Right cardiac atrium (tissue), 5 donors: ENCODE measurements around the gene DNAJB13. TPM values are rescaled to one million over a fixed set of nuclear protein-coding genes. Genes with fewer than 3 reads are reported as not detected.

Experiments
- ATAC-seq, 2 donors: fragments of 200-7000 bp; cut with Tn5 transposase; one replicate each; pipeline versions ENCODE4 v1.8.0 to v1.9.1; 2020; ENCODE audit warnings: moderate library complexity in 2 of 2, mild to moderate bottlenecking in 1 of 2
- DNase-seq, 3 donors: peaks; one replicate each; pipeline ENCODE4 v3.0.0-alpha.2; 2020
- H3K27ac ChIP-seq: one replicate; pipeline ENCODE4 v1.5.1; 2013; ENCODE audit warnings: mild to moderate bottlenecking, low read length, control low read depth, moderate library complexity
- H3K27me3 ChIP-seq: one replicate; pipeline ENCODE4 v1.6.1; 2013; ENCODE audit not compliant: control insufficient read depth, insufficient read depth
- H3K4me1 ChIP-seq: one replicate; pipeline ENCODE4 v1.6.1; 2013; ENCODE audit warnings: low read length; ENCODE audit not compliant: control insufficient read depth, insufficient read depth
- H3K4me3 ChIP-seq: one replicate; pipeline ENCODE4 v1.5.1; 2013; ENCODE audit warnings: low read length, control low read depth
- H3K9me3 ChIP-seq: one replicate; pipeline ENCODE4 v1.6.1; 2013; ENCODE audit warnings: low read length; ENCODE audit not compliant: control insufficient read depth
- WGBS: extraction: QIAGEN DNeasy Blood & Tissue Kit; methylation state at CpG from one replicate; pipeline ENCODE4 v1.1.7; 2013; 5-methylcytosine and 5-hydroxymethylcytosine counted together
- intact Hi-C, 4 donors: fragments of 100-400 bp; cut with DNase I; formaldehyde crosslinking; loops; one replicate each; pipeline versions ENCODE4 v1.11.0 to v1.14.0; 2022 to 2023
- polyA plus RNA-seq: library from polyadenylated mRNA; stranded (reverse); fragments of 200-250 nt; gene quantifications from one replicate; pipeline ENCODE4 v1.2.3, GENCODE V29; 2013
- total RNA-seq, 4 donors: library from RNA; stranded (reverse); fragmentation: NEBNext Ultra II Directional; extraction: Animal tissue kit (Norgen Biotek cat#: 25700); gene quantifications; one replicate each; pipeline ENCODE4 v1.2.1, GENCODE V29; 2021
- donor health status: healthy with polysubstance abuse.
- donor health status: DM: no; HTN: yes; CAD: no.
- donor health status: DM: no; HTN: no; CAD: no.
- donor health status: DM: no; HTN: yes; CAD: no; lungs with severe emphysema.
- donor health status: DM: yes; HTN: yes; CAD: no.

The DNAJB13 gene
- total and polyA plus RNA-seq, 5 donors = 0.26 TPM; not detected in 4

- Histone ChIP-seq H3K27ac (no peak overlapping the region), H3K27me3 (no peaks in the 10 kb centered on the region), H3K9me3 (no peaks in the 10 kb centered on the region), H3K4me3 (no peak overlapping the region), H3K4me1 (no peaks in the 10 kb centered on the region)
- intact Hi-C loops = no loop called here
- DNase-seq (no peak), ATAC-seq (no peak)
- WGBS = 83% methylated on average over 7 of the region's 7 CpGs
These were observed 971 bp downstream of the DNAJB13 start for GRCh38 chr11:73951797-73952196.

GRCh38 chr11:73956876-73957653 is 6.2 kb downstream of the DNAJB13 start:
- DNase-seq = no peak
- peak in 1 of 2 donors; percentile 29 for ATAC-seq

GRCh38 chr11:73957654-73958361 is 7.0 kb downstream of the DNAJB13 start:
- Histone ChIP-seq H3K4me1 (no peaks in the 10 kb centered on the region), H3K27me3 (no peaks in the 10 kb centered on the region), H3K4me3 (no peak overlapping the region), H3K27ac (no peak overlapping the region), H3K9me3 (no peaks in the 10 kb centered on the region)
- ATAC-seq (peak in 1 of 2 donors; percentile 26), DNase-seq (no peak)
- intact Hi-C loops = no loop called here
- 64% methylated on average over 25 of the region's 25 CpGs for WGBS

More at GRCh38 chr11:73956876-73957653, 6.2 kb downstream of the DNAJB13 start:
- no peaks in the 10 kb centered on the region for H3K27me3 ChIP-seq
- H3K27ac ChIP-seq = no peak overlapping the region
- no peaks in the 10 kb centered on the region for H3K9me3 ChIP-seq
- no peaks in the 10 kb centered on the region for H3K4me1 ChIP-seq
- 45% methylated on average over 29 of the region's 29 CpGs for WGBS
- no peak overlapping the region for H3K4me3 ChIP-seq
- intact Hi-C loops = no loop called here

- ATAC-seq (peak in 1 of 2 donors; percentile 22), DNase-seq (no peak)
- Histone ChIP-seq H3K4me3 (no peak overlapping the region), H3K9me3 (no peaks in the 10 kb centered on the region), H3K4me1 (no peaks in the 10 kb centered on the region), H3K27me3 (no peaks in the 10 kb centered on the region), H3K27ac (no peak overlapping the region)
- WGBS = 78% methylated on average over 18 of the region's 18 CpGs
- intact Hi-C loops = no loop called here
These were observed 7.8 kb downstream of the DNAJB13 start for GRCh38 chr11:73958521-73959141.

- no peak for ATAC-seq
- no peak for DNase-seq
- Histone ChIP-seq H3K4me3 (no peak overlapping the region), H3K4me1 (no peaks in the 10 kb centered on the region), H3K27me3 (no peaks in the 10 kb centered on the region), H3K9me3 (no peaks in the 10 kb centered on the region), H3K27ac (no peak overlapping the region)
- intact Hi-C loops = loop anchor here in 3 of 4 donors (5.0 to 10.0 kb wide), 3 partner anchors 73 to 486 kb away; no protein-coding TSS in a partner anchor
- WGBS = 65% methylated on average over 4 of the region's 4 CpGs
These were observed 10.5 kb downstream of the DNAJB13 start for GRCh38 chr11:73961321-73961720.

GRCh38 chr11:73962101-73962705 is 11.4 kb downstream of the DNAJB13 start:
- Histone ChIP-seq H3K4me1 (no peaks in the 10 kb centered on the region), H3K27me3 (no peaks in the 10 kb centered on the region), H3K27ac (no peak overlapping the region), H3K9me3 (no peaks in the 10 kb centered on the region), H3K4me3 (no peak overlapping the region)
- 73% methylated on average over 7 of the region's 7 CpGs for WGBS
- intact Hi-C loops = loop anchor here in 3 of 4 donors (5.0 to 10.0 kb wide), 3 partner anchors 73 to 485 kb away; no protein-coding TSS in a partner anchor
- no peak for ATAC-seq
- DNase-seq = no peak

GRCh38 chr11:73963861-73964260 is 13.0 kb downstream of the DNAJB13 start:
- Histone ChIP-seq H3K27ac (no peak overlapping the region), H3K9me3 (no peaks in the 10 kb centered on the region), H3K4me3 (no peak overlapping the region), H3K27me3 (no peaks in the 10 kb centered on the region), H3K4me1 (no peaks in the 10 kb centered on the region)
- 69% methylated on average over 8 of the region's 8 CpGs for WGBS
- no peak for ATAC-seq
- DNase-seq = no peak
- intact Hi-C loops = loop anchor here in 3 of 4 donors (5.0 to 10.0 kb wide), 3 partner anchors 71 to 483 kb away; no protein-coding TSS in a partner anchor

- DNase-seq = no peak
- Histone ChIP-seq H3K9me3 (no peaks in the 10 kb centered on the region), H3K4me3 (no peak overlapping the region), H3K27me3 (no peaks in the 10 kb centered on the region), H3K4me1 (no peaks in the 10 kb centered on the region), H3K27ac (no peak overlapping the region)
- ATAC-seq = peak in 1 of 2 donors; percentile 8
- intact Hi-C loops = loop anchor here in 2 of 4 donors (10.0 kb wide), 2 partner anchors 70 to 480 kb away; no protein-coding TSS in a partner anchor
- WGBS = 58% methylated on average over 10 of the region's 10 CpGs
These were observed 14.4 kb downstream of the DNAJB13 start for GRCh38 chr11:73965076-73965763.

- no peak for DNase-seq
- no peaks in the 10 kb centered on the region for H3K27me3 ChIP-seq
- no peak overlapping the region for H3K27ac ChIP-seq
- no peak overlapping the region for H3K4me3 ChIP-seq
- no peaks in the 10 kb centered on the region for H3K4me1 ChIP-seq
- intact Hi-C loops = loop anchor here in 2 of 4 donors (10.0 kb wide), 2 partner anchors 69 to 479 kb away; no protein-coding TSS in a partner anchor
- no peaks in the 10 kb centered on the region for H3K9me3 ChIP-seq
- 64% methylated on average over 2 of the region's 2 CpGs for WGBS
- ATAC-seq = no peak
These were observed 14.9 kb downstream of the DNAJB13 start for GRCh38 chr11:73965764-73966121.

GRCh38 chr11:73968356-73968966 is 17.6 kb downstream of the DNAJB13 start:
- intact Hi-C loops = loop anchor here in 2 of 4 donors (10.0 kb wide), 2 partner anchors 66 to 476 kb away; no protein-coding TSS in a partner anchor
- 87% methylated on average over 15 of the region's 15 CpGs for WGBS
- no peak for ATAC-seq

More at GRCh38 chr11:73968356-73968966, 17.6 kb downstream of the DNAJB13 start:
- Histone ChIP-seq H3K4me1 (no peaks in the 10 kb centered on the region), H3K27me3 (no peaks in the 10 kb centered on the region), H3K4me3 (no peak overlapping the region), H3K27ac (no peak overlapping the region), H3K9me3 (no peaks in the 10 kb centered on the region)
- DNase-seq = no peak
